ENCODE results near the gene FCSK. TPM values are rescaled to one million over a fixed set of nuclear protein-coding genes. Genes with fewer than 3 reads are reported as not detected.

FCSK gene
- total RNA-seq, 1 donor from 2014 or later: 12.0 TPM

DNA sequence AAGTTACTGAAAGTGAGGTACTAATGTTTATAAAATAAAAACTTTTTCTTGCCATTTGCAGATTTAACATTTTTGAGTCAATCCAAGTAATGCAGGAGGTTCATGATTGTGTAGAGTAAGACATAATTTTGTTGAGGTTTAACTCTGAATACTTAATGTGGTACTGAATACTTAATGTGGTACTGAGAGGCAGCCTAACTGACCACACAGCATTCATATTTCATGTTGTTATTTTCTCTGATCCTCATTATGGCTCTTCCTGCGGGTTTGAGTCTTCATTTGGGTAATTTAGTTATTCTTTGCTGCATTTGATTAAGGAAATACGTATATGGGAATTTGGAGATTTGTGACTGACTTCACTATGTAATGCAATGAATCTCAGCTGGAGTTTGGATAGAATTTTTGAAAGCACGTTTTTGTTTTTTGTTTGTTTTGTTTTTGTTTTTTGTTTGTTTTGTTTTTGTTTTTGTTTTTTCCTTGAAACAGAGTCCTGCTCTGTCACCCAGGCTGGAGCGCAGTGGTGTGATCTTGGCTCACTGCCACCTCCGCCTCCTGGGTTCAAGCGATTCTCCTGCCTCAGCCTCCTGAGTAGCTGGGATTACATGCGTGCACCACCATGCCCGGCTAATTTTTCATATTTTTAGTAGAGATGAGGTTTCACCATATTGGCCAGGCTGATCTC lies 73.1 kb downstream of the FCSK start:
- H2AFZ ChIP-seq (ENCODE audit: low read depth, low read length): no peak overlapping the region

DNA sequence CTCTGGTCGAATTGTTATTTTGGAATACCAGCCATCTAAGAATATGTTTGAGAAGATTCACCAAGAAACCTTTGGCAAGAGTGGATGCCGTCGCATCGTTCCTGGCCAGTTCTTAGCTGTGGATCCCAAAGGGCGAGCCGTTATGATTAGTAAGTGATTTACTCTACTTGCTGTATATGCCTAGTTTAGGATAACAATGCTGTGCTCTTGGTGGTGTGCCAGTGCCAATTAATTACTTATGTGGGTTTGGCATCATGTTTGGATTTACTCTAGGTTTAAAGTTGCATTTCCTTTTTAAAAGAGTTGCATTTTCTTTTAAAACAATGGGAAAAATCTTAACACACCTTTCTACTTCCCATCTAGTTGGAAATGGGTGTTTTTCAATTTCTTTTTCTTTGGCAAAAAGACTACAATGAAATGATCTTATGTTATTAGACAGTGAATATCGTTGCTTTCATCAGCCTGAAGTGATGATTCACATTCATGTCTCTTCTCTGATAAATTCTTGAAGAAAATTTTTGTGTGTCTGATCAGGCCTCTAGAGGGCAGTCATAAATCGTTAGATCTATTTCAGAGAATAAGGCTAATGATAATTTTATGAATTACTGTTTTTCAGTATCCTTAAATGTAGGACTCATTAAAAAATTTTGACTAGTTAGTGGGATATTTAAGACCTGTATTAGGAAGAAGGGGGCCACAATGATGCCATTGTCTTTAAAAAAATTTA lies 74.8 kb downstream of the FCSK start:
- no peak overlapping the region for H3K4me3 ChIP-seq (ENCODE audit: insufficient read depth, low read depth, low read length)
- H3K4me1 ChIP-seq (ENCODE audit: insufficient read depth, low read length): peaks cover 19% of the 10 kb centered on the region
- H3K36me3 Mint-ChIP-seq (ENCODE audit: low read depth, unreplicated experiment): peaks cover 16% of the 10 kb centered on the region
- H3K4me1 Mint-ChIP-seq (ENCODE audit: low read depth, unreplicated experiment): peaks cover 27% of the 10 kb centered on the region
- peak overlapping the region; percentile 40 for H3K4me3 Mint-ChIP-seq (ENCODE audit: unreplicated experiment)
- H3K9ac ChIP-seq (ENCODE audit: low read length): peak overlapping the region; percentile 19
- peak overlapping the region; percentile 33 for H3K27ac ChIP-seq (ENCODE audit: low read depth, low read length)
- H3K27me3 Mint-ChIP-seq (ENCODE audit: low read depth, unreplicated experiment): no peaks in the 10 kb centered on the region
- peaks cover 83% of the 10 kb centered on the region for H4K20me1 ChIP-seq (ENCODE audit: insufficient read depth, low read length)
- TF ChIP-seq, protein P1, sequence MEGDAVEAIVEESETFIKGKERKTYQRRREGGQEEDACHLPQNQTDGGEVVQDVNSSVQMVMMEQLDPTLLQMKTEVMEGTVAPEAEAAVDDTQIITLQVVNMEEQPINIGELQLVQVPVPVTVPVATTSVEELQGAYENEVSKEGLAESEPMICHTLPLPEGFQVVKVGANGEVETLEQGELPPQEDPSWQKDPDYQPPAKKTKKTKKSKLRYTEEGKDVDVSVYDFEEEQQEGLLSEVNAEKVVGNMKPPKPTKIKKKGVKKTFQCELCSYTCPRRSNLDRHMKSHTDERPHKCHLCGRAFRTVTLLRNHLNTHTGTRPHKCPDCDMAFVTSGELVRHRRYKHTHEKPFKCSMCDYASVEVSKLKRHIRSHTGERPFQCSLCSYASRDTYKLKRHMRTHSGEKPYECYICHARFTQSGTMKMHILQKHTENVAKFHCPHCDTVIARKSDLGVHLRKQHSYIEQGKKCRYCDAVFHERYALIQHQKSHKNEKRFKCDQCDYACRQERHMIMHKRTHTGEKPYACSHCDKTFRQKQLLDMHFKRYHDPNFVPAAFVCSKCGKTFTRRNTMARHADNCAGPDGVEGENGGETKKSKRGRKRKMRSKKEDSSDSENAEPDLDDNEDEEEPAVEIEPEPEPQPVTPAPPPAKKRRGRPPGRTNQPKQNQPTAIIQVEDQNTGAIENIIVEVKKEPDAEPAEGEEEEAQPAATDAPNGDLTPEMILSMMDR (IDR thresholded peaks at IDR 0.05; ENCODE audit: insufficient read depth, low read depth, low read length): peak; percentile 72
- TF ChIP-seq EZH2 (IDR thresholded peaks at IDR 0.05; ENCODE audit: insufficient read depth, low read length): no peak
- FAIRE-seq (no peak), DNase-seq (ENCODE audit: low read depth) (peak; percentile 52)
- H3K4me2 ChIP-seq (ENCODE audit: low read length): peak overlapping the region; percentile 52
- no peaks in the 10 kb centered on the region for H3K27me3 ChIP-seq (ENCODE audit: insufficient read depth, low read length)
- H3K9me3 Mint-ChIP-seq (ENCODE audit: unreplicated experiment): no peaks in the 10 kb centered on the region
- H3K36me3 ChIP-seq (ENCODE audit: insufficient read depth, low read length): peaks cover 52% of the 10 kb centered on the region
- H3K9me3 ChIP-seq (ENCODE audit: insufficient read depth, low read depth, low read length): no peaks in the 10 kb centered on the region
- H3K79me2 ChIP-seq (ENCODE audit: insufficient read depth, low read length): peaks cover 98% of the 10 kb centered on the region
- H3K27ac Mint-ChIP-seq (ENCODE audit: unreplicated experiment): peak overlapping the region; percentile 78
- no peak overlapping the region for H2AFZ ChIP-seq (ENCODE audit: low read depth, low read length)

More for the DNA sequence above, 73.1 kb downstream of the FCSK start:
- peak overlapping the region; percentile 73 for H3K4me3 Mint-ChIP-seq (ENCODE audit: unreplicated experiment)
- Histone ChIP-seq H3K9ac (ENCODE audit: low read length) (peak overlapping the region; percentile 55), H4K20me1 (ENCODE audit: insufficient read depth, low read length) (peaks cover 66% of the 10 kb centered on the region), H3K4me3 (ENCODE audit: insufficient read depth, low read depth, low read length) (peak overlapping the region; percentile 37), H3K4me2 (ENCODE audit: low read length) (peak overlapping the region; percentile 95), H3K36me3 (ENCODE audit: insufficient read depth, low read length) (peaks cover 36% of the 10 kb centered on the region), H3K4me1 (ENCODE audit: insufficient read depth, low read length) (peaks cover 20% of the 10 kb centered on the region), H3K9me3 (ENCODE audit: insufficient read depth, low read depth, low read length) (no peaks in the 10 kb centered on the region), H3K27me3 (ENCODE audit: insufficient read depth, low read length) (no peaks in the 10 kb centered on the region), H3K27ac (ENCODE audit: low read depth, low read length) (no peak overlapping the region), H3K79me2 (ENCODE audit: insufficient read depth, low read length) (peaks cover 97% of the 10 kb centered on the region)
- H3K36me3 Mint-ChIP-seq (ENCODE audit: low read depth, unreplicated experiment): peaks cover 12% of the 10 kb centered on the region
- no peaks in the 10 kb centered on the region for H3K9me3 Mint-ChIP-seq (ENCODE audit: unreplicated experiment)
- DNase-seq (ENCODE audit: low read depth) (no peak), FAIRE-seq (no peak)
- H3K27me3 Mint-ChIP-seq (ENCODE audit: low read depth, unreplicated experiment): no peaks in the 10 kb centered on the region
- peaks cover 28% of the 10 kb centered on the region for H3K4me1 Mint-ChIP-seq (ENCODE audit: low read depth, unreplicated experiment)
- H3K27ac Mint-ChIP-seq (ENCODE audit: unreplicated experiment): no peak overlapping the region
- TF ChIP-seq EZH2 (IDR thresholded peaks at IDR 0.05; ENCODE audit: insufficient read depth, low read length): no peak

Other genes starting within 250 kb of the FCSK start
- 49.2 and 49.5 TPM in 2 replicates for gene EXOSC6, start 202.7 kb upstream of the FCSK start, total RNA-seq
- gene AARS1, start 165.1 kb upstream of the FCSK start, total RNA-seq: 157 and 167 TPM in 2 replicates
- gene DDX19B, start 155.4 kb upstream of the FCSK start, total RNA-seq: 25.3 and 25.7 TPM in 2 replicates
- 40.0 and 41.2 TPM in 2 replicates for gene DDX19A, start 107.7 kb upstream of the FCSK start, total RNA-seq
- 108 and 130 TPM in 2 replicates for gene ST3GAL2, start 15.5 kb upstream of the FCSK start, total RNA-seq
- 41.7 and 42.6 TPM in 2 replicates for gene COG4, start 69.0 kb downstream of the FCSK start, total RNA-seq
- gene SF3B3, start 69.2 kb downstream of the FCSK start, total RNA-seq: 174 and 179 TPM in 2 replicates
- gene IL34, start 192.0 kb downstream of the FCSK start, total RNA-seq: 0.34 and 0.38 TPM in 2 replicates
- gene MTSS2, start 231.5 kb downstream of the FCSK start, total RNA-seq: 31.3 and 38.3 TPM in 2 replicates